IPS DF 19.7 (cell line): ENCODE data around the gene THSD7B.
"Not testable (repeated sequence)": the region's sequence is repeated elsewhere in the genome, so short reads cannot be mapped to it uniquely, and the experiment has no call there.

Experiments
- DNase-seq: peaks from one replicate; pipeline ENCODE4 v3.0.0-alpha.2; 2013; ENCODE audit warnings: low read depth, low spot score

Gene THSD7B

GRCh38 chr2:137250401-137250800, 485.1 kb downstream of the THSD7B start:
- no peak for DNase-seq

GRCh38 chr2:137251045-137251444, 485.7 kb downstream of the THSD7B start:
- DNase-seq, result no peak

DNA sequence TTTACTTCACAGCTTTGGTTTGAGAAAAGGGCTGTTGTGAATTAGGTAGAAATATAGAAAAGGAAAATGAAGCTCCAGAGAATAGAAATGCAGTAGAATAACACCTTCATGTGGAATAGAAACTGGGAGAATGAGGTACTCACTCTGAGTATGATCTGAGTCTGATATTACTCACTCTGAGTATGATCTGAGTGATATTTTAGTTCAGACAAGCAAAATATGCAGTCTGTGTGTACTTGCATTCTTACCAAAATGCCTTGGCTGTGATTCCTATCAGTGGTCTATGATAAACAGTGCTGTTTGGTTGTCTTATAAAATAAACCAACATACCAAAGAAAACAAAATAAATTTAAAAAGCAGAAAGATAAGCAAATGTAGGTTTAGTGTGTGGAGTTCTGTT, 487.6 kb downstream of the THSD7B start:
- DNase-seq, result no peak

GRCh38 chr2:137254052-137254451, 488.7 kb downstream of the THSD7B start:
- DNase-seq, result no peak

- no peak for DNase-seq
These were observed 490.0 kb downstream of the THSD7B start for GRCh38 chr2:137255345-137255744.

- no peak for DNase-seq
These were observed 490.6 kb downstream of the THSD7B start for GRCh38 chr2:137255990-137256389.

DNA sequence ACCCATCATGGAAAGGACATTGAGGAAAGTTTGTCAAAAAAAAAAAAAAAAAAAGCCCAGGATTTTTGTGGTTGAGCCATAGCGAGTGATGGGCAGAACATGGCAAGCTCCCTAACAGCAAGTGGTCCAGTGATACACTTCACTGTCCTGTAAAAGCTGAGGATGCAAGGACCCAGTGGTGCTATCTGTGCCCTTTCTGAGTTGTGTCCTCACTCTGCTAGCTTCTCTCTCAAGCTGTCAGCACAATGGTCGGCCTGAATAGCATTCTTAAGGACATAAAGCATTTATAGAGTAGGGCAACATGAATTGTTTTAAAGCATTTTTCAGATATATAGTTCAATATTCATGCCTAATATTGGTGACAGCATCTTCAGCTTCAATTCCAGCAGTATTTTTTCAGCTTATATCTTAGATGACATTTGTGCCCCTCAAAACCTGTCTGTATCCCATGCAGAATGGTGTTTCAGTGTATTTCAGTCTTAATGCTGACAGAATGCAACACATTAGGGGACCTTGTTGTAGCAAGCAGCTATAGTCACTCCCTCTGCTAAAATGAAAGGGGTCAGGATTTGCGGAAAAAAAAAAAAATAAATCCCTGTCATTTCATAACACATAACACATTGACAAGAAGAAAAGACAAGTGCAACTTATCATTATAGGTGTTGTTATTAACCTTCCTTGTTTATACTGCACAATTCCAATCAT, 496.7 kb downstream of the THSD7B start:
- DNase-seq, result no peak

DNA sequence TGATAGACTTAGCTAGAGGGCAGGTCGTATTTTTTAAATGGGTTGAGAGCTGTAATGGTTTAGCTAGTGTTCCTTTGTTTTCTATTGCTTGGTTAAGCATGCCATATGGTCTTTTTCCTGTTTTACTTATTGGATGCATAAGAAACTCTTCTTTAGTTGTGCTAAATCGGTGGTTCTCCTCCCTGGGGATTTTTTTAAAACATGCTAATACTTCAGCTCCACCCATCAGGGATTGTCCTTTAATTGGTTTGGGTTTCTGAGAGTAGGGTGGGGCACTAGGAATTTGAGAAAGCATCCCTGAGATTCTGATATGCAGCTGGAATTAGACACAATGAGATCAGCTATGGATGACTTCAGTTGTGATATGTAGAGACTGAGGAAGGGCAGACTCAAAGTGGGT, 497.2 kb downstream of the THSD7B start:
- DNase-seq, result peak; percentile 30

GRCh38 chr2:137287913-137288639, 522.7 kb downstream of the THSD7B start:
- no peak for DNase-seq

- no peak for DNase-seq
These were observed 526.7 kb downstream of the THSD7B start for GRCh38 chr2:137291836-137292570.

DNA sequence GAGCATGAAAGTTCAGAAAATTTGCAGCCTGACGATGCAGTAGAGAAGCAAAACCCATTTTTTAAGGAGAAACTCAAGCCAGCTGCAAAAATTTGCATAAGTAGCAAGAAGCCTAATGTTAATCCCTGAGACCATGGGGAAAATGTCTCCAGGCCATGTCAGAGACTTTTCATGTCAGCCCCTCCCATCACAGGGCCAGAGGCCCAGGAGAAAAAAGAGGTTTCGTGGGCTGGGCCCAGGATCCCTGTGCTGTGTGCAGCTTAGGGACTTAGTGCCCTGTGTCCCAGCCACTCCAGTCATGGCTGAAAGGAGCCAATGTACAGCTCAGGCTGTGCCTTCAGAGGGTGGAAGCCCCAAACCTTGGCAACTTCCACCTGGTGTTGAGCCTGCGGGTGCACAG, 533.0 kb downstream of the THSD7B start:
- DNase-seq, result no peak

GRCh38 chr2:137300987-137301386, 535.6 kb downstream of the THSD7B start:
- no peak for DNase-seq

- no peak for DNase-seq
These were observed 537.6 kb downstream of the THSD7B start for GRCh38 chr2:137302957-137303356.

DNA sequence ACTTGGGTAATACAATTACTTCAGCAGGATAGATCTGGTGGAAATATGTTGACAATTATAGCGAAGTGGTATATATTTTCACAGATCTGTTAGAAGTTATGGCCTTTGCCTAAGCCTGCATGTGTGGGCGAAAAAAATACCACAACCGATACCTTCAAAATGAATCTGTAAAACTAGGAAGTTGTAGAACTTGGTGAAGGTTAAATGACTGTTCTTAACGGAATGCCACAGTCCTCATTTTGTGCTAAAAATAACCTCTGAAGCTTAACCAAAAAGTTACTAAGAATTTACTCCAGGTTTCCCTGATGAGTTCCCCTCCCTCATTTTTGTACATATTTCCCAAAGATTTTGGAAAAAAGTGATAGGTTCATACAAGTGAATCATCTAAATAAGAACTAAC, 550.7 kb downstream of the THSD7B start:
- DNase-seq, result no peak

- no peak for DNase-seq
These were observed 556.2 kb downstream of the THSD7B start for GRCh38 chr2:137321566-137321965.

GRCh38 chr2:137331562-137331961, 566.2 kb downstream of the THSD7B start:
- not testable (repeated sequence) for DNase-seq

DNA sequence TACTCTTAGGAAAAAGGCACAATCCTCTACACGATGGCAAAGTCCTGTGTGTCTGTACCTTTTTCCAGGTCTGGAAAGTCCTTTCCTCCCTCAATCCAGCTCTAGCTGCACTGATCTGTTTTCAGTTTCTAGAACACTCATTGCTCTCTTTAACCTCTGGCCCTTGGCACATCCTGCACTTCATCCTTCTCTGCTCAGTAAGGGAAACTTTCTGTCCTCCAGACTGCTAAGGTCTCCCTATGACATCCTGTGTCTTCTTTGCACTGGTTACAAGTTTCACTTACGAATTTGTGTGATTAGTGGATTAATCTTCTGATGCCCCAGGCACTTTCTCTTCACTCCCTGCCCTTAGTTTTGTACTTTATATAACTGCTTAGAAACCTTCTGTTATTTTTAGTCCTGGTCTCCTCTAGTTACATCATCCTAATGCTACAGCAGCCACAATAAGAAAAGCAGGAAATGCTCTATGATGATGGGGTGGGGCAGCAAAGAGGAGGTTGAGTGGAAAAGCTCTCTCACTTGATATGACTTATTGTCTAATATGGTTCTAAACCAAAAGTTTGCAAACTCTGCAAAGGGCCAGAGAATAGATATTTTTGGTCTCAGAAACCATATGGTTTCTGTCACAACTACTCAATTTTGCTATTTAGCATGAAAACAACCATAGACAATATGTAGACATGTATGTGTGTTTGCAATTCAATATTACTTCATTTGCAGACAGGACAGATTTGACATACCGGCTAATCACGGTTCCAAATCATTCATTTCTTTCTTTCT, 568.2 kb downstream of the THSD7B start:
- no peak for DNase-seq

DNA sequence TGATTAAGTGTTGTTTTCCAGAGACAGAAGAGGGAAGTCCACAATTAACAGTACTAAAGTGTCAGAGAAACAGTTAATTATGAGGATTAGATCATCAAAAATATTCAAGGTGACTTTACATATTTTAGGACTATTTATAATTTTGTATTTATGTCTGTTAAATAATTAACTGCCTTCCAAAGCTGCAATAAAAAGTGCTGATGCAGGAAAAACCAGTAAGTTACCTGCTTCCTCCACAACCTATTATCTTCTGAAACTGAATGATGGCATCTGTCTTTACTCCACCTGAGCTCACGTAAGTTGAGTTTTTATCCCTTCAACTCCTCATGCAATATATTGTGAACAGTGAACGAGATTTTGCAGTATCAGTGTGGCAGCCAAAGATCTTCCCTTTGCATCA, 570.7 kb downstream of the THSD7B start:
- no peak for DNase-seq

DNA sequence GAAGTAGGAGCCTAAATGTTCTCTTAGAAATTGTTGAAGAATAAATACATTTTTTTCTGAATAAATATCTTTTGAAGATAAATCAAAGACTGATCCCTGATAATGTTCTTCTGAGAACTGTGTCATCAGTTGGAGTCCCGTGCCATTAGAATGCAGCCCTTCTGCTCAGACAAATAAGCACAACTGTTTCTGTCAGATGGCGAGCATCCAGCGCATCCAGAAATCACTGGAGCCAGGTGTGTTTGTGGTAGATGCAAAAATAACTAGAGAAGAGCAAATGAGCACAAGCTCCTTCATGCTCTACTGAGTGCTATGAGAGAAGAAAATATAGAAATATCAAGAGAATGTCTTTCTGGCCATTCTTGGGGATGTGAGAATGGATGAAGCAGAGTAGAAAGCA, 573.7 kb downstream of the THSD7B start:
- no peak for DNase-seq

GRCh38 chr2:137345994-137346393, 580.6 kb downstream of the THSD7B start:
- no peak for DNase-seq

GRCh38 chr2:137348301-137348700, 583.0 kb downstream of the THSD7B start:
- no peak for DNase-seq

DNA sequence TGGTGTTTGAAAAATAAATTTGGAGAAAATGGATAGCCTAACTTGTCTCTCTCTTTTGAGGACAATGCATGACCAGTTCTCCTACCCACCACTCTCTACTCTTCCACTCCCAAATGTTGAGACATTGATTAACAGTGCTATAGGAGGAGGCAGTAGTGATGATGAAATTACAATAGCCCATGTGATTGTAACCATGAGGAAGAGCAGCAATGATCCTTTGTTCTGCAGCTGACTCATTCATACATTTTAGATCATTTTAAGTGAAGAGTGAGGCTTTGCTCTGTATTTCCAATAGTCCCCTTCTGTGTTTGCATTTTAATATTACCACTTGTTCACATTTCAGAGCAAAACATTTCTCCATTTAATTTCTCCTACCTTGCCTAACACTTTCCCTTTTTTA, 592.3 kb downstream of the THSD7B start:
- no peak for DNase-seq
